GM12892 (cell line): ENCODE measurements around the gene PRSS53.

Experiments
- DNase-seq: peaks from one replicate; pipeline ENCODE4 v3.0.0; 2011; ENCODE audit not compliant: insufficient read length
- FAIRE-seq: peaks from 2 replicates; lab custom pipeline; 2011; peaks lifted over from hg19 to GRCh38; lab: Jason Lieb, UNC
- POLR2A ChIP-seq: IDR thresholded peaks from 2 replicates; pipeline ENCODE4 v1.6.1; 2011; ENCODE audit warnings: low read depth, low read length, control low read depth
- POLR2AphosphoS5 ChIP-seq: IDR thresholded peaks from 2 replicates; pipeline ENCODE4 v1.6.1; 2011; ENCODE audit warnings: low read depth, low read length, control low read depth
- TAF1 ChIP-seq: IDR thresholded peaks from 2 replicates; pipeline ENCODE4 v1.6.1; 2011; ENCODE audit warnings: low read depth, mild to moderate bottlenecking, control low read depth, low read length, borderline replicate concordance

The PRSS53 gene

DNA sequence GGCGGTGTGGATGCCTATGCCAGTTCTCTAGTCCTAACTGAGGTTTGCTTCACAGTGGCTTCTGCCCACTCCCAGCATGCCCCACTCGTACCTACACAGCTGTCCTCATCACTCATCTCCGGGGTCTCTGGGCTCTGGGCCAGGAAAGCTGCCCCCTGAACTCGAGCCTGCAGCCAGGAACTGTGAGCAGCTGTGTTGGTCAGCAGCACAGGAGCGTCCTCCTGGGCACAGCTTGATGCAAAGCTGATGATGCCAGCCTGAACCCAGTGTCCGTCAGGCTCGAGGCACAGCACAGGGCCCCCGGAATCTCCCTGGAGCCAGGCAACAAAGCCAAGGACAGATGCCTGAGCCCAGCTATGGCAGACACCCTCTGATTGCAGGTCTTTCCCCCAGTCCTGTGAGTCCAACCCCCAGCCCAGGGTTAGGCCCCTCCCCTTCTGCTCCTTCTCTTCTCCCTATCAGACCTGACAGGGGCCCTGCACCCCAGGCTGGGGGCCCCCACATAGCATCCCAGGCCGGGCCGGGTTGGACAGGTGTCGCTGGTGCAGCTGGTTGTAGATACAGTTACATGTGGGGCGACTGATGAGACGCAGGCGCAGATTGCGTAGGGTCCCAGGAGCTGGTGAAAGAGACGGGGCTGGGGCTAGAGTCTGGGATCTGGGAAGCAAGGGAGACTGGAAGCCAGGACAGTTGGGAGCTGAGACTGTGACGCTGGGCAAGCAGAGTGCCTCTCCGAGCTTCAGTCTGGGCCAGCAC, 2.7 kb downstream of the PRSS53 start:
- FAIRE-seq (no peak), DNase-seq (no peak)
- no peak for TF ChIP-seq TAF1
- no peak for TF ChIP-seq POLR2AphosphoS5
- no peak for TF ChIP-seq POLR2A

DNA sequence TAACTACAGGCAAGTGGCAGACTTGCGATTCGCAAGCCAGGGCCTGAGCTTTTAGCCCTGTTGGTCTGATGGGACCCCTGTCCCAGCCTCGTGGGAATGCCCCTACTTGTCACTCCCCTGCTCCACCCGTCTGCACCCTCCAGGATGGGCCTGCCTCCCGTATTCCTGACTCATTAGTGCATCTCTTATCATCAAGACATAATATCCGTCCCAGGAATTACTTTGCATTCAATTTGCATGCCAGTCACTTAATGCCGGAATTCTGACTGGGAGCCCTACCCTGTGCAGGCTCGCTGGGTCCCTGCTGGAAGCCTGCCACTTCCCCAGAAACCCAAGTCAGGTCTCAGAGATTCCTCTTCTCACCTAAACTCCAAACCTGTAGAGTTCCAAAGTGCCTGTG, 3.3 kb downstream of the PRSS53 start:
- no peak for FAIRE-seq

DNA sequence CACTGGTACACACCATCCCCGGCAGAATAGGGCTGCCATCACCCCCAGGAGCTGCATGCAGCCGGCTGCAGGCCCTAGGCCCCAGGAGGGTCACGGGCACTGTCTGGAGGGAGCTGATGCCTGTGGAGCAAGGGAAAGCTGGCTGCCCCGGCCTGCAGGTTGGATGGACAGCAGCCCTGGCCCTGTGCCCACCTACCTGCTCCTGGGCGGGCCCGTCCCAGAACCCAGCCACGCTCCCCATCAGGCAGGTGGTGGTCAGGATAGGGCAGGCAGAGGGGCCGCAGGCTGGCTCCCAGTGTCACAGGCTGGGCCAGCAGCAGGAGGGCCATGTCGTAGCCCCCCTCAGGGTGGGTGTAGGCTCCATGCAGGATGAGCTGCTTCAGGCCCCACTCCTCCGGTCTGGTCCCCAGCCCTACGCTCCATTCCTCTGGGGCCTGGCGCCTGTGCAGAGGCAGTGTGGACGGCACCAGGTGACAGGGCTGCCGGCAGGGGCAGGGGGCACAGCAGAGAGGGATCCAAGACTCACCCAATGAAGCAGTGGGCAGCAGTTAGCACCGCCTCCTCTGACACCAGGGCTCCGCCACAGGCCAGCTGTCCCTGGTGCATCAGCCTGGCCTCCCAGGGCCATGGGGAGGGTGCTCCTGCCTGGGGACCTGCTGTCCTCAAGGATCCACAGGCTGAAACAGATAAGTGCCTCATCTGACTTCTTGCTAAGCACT, 4.0 kb downstream of the PRSS53 start:
- TF ChIP-seq TAF1 (no peak), POLR2A (no peak), POLR2AphosphoS5 (no peak)

More for the DNA sequence above, 3.3 kb downstream of the PRSS53 start:
- DNase-seq, result no peak
- TF ChIP-seq POLR2A (no peak), POLR2AphosphoS5 (no peak), TAF1 (no peak)

DNA sequence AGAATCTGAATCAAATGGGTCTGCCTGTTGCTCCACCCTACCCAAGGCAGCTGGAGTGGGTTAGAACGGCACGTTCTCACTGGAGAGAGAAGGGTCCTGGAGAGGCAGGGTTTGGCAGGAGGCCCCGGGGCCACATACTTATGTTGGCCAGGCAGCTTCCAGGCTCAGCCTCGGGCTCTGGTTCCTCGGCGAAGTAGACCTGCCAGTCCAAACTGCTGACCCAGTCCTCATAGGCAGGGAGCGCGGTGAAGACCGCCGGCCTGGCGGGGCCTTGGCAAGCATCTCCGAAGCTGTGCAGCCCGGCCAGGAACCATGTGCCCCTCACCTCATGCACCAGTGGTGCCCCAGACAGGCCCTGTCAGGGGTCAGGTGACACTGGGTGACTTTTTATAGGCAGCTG, 4.8 kb downstream of the PRSS53 start:
- FAIRE-seq, result no peak

More for the DNA sequence above, 4.0 kb downstream of the PRSS53 start:
- FAIRE-seq (no peak), DNase-seq (no peak)

DNA sequence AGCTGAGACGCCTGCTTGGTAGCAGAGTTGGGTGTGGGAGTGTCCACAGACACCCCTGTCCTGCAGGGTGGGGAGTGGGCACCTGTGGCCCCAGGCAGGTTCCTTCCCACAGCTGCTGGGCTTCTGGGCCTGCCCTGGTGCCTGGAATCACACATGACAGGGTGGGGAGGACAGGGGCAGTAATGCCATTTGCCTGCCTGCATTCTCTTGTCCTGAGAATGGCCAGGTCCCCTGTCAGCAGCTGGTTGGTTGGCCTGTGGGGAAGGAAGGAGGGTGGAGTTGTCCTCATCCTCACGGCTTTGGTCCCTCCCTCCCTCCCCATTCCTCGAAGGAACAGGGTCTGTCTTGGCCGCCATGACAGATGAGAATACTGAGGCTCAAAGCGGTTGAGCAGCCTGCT, 5.2 kb downstream of the PRSS53 start:
- no peak for DNase-seq
- no peak for TF ChIP-seq POLR2AphosphoS5
- TF ChIP-seq TAF1, result no peak
- no peak for TF ChIP-seq POLR2A

More for the DNA sequence above, 4.8 kb downstream of the PRSS53 start:
- no peak for TF ChIP-seq POLR2AphosphoS5
- 0 out of 2 replicates have a peak, but pooled peaks have one; percentile 3 for TF ChIP-seq POLR2A
- TF ChIP-seq TAF1, result no peak
- no peak for DNase-seq

DNA sequence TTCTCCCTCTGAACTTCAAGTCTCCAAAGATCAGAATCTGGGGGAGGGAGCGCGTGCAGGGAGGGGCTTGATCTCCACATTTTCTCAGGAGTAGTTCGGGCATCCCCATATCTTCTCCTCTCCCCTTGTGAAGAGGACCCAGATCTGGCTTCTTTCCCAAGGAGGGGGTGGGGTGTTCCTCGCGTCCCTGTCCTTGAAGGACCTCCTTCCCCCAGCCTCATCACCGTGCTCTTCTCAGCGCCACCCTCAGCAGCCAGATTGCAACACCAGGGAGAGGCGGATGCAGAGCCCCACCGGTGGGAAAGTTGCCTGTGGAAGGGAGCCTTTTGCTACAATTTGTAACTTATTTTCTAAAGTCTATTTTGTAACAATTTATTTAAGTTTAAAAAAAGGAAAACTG, 5.7 kb downstream of the PRSS53 start:
- FAIRE-seq, result no peak

More for the DNA sequence above, 5.2 kb downstream of the PRSS53 start:
- no peak for FAIRE-seq

DNA sequence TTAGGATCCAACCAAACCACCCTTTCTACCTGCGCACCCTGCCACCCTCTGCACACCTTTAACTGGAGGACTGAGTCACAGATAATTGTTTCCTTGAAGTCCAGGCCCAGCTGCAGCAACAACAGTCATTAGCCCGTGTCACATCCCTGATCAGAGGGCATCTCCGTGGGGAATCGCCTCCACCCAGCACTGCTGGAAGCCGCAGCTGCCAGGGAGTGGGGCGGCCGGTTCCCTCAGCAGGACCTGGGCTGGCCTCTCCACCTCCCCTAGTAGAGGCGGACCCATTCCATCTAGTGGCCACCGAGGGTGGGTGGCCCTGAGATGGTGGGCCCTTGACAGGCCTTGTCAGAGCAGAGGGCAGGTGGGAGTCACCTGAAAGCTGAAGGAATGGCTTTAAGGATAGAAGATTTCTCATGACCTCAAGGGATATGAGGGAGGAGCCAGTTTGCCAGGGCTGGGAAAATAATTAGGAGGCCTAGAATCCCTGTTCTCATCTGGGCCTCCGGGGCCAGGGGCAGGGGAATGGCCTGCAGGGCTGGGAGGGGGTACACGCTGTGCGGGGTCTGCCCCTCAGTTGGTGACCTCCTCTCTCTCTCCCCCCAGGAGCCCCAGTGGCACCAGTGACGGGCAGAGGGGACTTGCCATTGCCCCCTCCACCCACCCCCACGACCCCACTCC, 6.2 kb downstream of the PRSS53 start:
- peak; percentile 11 for DNase-seq
- FAIRE-seq, result no peak
- no peak for TF ChIP-seq POLR2AphosphoS5
- no peak for TF ChIP-seq TAF1
- TF ChIP-seq POLR2A, result no peak

More for the DNA sequence above, 5.7 kb downstream of the PRSS53 start:
- DNase-seq, result peak; percentile 3
- TF ChIP-seq POLR2A (no peak; the same call in 1 of the 2 replicates), POLR2AphosphoS5 (no peak), TAF1 (no peak)

DNA sequence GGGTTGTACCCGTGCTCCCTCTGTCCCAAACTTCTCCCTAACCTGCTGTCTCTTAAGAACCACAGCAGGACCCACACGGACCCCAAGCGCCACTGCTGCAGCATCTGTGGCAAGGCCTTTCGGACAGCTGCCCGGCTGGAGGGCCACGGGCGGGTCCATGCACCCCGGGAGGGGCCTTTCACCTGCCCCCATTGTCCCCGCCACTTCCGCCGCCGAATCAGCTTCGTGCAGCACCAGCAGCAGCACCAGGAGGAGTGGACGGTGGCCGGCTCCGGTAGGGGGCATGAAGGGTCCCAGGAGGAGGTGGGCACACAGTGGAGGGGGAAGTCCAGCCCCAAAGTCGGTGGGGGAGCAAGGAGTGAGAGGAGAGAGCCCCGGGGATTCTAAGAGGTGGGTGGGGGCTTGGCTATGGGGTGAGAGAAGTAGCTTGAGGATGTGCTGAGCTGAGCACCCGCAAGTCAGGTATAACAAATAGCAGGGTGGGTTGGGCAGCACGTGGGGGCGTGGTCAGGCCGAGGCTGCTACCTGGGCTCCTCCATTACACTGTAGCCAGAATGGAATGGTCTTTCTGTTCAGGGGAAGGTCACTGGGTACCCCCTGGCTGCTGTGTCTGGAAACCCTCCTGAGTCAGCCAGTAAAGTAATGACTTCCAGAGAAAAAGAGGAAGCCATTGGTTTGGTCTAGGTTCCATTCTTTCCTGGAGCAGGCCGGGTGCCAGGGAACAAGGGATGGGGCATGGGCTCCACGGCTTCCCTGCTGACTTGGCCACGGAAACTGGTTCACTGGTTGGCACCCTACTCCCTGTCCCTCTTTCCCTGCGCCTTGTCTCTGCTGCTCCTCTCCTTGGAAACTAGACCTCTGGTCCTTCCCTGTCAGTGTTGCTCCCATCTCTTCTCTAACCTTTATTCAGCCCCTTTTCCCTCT, 7.1 kb downstream of the PRSS53 start:
- peak; percentile 18 for DNase-seq
- FAIRE-seq, result no peak
- no peak for TF ChIP-seq POLR2AphosphoS5
- TF ChIP-seq TAF1, result no peak
- no peak for TF ChIP-seq POLR2A

DNA sequence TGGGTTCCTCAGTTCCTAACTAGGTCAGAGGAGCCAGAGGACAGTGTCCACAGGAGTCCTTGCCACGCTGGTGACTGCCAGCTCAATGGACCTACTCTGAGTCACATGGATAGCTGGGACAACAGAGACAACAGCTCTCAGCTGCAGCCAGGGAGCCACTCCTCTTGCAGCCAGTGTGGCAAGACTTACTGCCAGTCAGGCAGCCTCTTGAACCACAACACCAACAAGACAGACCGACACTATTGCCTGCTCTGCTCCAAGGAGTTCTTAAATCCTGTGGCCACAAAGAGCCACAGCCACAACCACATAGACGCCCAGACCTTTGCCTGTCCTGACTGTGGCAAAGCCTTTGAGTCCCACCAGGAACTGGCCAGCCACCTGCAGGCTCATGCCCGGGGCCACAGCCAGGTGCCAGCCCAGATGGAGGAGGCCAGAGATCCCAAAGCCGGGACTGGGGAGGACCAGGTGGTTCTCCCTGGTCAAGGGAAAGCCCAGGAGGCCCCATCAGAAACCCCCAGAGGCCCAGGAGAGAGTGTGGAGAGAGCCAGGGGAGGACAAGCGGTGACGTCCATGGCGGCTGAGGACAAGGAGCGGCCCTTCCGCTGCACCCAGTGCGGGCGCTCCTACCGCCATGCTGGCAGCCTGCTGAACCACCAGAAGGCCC, 7.9 kb downstream of the PRSS53 start:
- TF ChIP-seq TAF1, result no peak
- no peak for TF ChIP-seq POLR2AphosphoS5
- 0 out of 2 replicates have a peak, but pooled peaks have one; percentile 12 for TF ChIP-seq POLR2A
- no peak for FAIRE-seq

More for the DNA sequence above, 7.9 kb downstream of the PRSS53 start:
- DNase-seq, result peak; percentile 14
